Pulmonary artery endothelial cell (primary cell): ENCODE data around the gene LAG3. TPM values are rescaled to one million over a fixed set of nuclear protein-coding genes. Genes with fewer than 3 reads are reported as not detected.

Experiments used
- DNase-seq: peaks from one replicate; pipeline ENCODE4 v3.0.0-alpha.2; 2011; ENCODE audit warnings: low read depth, low spot score
- total RNA-seq: library from RNA; depleted of rRNA; stranded (reverse); fragments of >200 nt; gene quantifications from 2 replicates; pipeline ENCODE4 v1.2.3, GENCODE V29; 2014

Gene LAG3
- total RNA-seq, 1 donor from 2014 or later: 0.13 TPM

DNA sequence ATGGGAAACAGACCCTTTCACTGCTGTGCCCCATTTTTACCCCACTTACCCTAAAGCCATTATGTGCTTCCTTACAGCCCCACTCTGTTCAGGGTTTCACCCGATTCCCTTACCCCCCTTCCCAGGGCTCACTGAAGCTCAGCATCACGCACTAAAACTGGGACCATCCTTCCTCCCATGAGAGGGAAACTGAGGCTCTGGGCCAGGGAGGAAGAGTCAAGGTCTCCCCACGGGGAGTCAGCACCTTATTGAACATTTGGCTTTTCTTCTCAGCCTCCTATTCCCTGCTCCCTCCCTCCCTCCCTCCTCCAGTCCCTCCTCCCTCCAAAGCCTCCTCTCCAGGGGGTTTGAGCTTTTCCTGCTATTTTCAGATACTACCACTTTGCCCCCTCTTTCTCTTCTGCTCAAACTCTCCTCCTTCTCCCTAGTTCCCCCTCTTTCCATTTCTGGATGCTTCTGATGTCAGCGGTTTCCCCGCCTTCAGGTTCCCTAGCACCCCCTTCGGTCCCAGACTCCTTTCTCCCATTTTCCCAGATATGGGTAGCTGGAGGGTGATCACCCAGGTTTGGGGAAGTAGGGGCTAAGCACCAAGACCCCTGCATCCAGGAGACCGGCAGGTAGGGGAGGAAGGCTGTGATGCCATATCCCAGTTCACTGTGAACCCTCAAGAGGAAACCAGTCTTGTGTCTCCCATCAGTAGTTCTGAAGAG is 50.3 kb downstream of the LAG3 start:
- DNase-seq: no peak

DNA sequence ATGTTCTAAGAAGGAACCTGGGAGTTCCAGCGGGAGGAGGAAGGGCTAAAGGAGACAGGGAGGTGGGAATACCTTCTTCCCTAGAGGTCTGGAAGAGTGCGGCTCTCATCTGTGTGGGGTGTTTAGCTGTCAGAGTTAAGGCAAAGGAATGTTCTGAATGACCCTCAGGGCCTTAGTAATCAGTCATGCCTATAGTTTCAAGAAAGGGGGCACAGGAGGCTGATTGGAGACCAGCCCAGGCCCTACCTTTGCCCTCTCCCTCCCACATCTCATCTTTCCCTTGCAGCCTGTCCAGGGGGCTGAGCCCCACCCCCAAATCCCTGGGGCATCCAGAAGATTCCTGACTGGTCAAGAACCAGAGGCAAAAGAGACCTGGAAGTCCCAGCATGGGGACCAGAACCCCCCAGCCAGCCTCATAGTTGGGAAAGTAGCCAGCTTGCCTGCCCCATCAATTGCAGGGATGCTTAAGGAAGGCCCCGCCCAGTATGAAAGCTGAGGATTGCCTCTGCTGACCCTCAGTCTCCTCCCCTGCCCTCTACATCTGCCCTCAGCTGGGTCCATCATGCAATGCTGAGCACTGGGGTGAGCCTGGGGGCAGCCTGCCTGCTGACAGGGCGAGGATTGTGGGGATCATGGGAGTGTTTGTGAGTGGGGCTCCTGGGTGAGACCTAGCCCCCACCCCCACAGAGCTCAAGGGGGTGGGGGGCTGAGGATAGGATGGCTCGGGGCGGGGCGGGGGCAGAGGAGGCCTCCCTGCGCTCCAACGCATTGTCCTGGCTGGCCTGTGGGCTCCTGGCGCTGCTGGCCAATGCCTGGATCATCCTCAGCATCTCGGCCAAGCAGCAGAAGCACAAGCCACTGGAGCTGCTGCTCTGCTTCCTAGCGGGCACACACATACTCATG is 51.1 kb downstream of the LAG3 start:
- DNase-seq: no peak

DNA sequence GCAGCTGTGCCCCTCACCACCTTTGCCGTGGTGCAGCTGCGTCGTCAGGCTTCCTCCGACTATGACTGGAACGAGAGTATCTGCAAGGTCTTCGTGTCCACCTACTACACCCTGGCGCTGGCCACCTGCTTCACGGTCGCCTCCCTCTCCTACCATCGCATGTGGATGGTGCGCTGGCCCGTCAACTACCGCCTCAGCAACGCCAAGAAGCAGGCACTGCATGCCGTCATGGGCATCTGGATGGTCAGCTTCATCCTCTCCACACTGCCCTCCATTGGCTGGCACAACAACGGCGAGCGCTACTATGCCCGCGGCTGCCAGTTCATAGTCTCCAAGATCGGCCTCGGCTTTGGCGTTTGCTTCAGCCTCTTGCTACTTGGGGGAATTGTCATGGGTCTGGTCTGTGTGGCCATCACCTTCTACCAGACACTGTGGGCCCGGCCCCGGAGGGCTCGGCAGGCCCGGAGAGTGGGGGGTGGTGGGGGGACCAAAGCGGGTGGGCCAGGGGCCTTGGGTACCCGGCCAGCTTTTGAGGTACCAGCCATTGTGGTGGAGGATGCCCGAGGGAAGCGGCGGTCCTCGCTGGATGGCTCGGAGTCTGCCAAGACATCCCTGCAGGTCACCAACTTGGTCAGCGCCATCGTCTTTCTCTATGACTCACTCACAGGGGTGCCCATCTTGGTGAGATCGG is 51.9 kb downstream of the LAG3 start:
- DNase-seq: no peak

DNA sequence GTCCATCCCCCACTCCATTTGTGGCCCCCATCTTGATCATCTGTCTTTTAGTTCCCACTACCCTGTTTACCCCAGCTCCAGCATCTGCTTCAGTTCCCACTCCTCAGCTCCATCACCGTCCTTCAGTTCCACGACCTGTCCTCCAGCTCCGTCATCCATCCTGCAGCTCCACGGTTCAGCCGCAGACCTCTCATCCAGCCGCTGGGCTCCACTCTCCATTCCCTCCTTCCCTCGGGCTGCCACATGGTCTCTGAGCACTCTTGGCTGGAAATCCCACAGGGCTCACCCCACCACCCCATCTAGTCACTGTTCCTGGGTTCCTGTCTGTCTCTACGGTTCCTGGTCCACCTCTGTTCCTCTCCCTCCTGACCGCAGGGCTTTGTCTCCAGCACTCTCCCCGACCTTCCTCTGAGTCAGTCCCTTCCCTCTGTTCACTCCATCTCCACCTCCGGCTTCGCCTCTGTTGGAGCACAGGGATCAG is 52.6 kb downstream of the LAG3 start:
- DNase-seq: no peak

DNA sequence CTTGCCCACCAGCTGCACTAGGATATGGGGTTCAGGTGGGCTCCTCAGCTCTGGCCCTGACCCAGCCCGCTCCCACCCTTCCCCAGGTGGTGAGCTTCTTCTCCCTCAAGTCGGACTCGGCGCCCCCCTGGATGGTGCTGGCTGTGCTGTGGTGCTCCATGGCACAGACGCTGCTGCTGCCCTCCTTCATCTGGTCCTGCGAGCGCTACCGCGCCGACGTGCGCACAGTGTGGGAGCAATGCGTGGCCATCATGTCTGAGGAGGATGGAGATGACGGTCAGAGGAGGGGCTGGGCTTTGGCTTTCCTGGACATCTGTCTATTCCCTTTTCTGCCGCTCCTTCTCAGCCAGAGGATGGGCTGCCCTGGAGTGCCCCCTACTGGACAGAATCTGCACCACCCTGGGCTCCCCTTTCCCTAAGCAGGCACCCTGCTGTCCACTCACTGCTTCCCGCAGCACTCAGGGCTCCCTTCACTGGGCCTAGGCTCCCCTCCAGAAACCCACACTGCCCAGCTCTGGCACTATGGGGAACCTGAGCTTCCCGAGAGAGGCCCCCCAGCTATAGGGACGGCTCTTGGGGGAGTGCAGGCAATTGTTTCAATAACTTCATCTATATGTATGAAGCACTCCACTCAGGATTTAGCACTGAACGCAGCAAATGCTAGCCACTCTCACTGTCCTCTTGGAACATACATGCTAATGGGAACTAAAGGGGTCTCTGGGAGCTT is 53.2 kb downstream of the LAG3 start:
- peak; percentile 33 for DNase-seq

DNA sequence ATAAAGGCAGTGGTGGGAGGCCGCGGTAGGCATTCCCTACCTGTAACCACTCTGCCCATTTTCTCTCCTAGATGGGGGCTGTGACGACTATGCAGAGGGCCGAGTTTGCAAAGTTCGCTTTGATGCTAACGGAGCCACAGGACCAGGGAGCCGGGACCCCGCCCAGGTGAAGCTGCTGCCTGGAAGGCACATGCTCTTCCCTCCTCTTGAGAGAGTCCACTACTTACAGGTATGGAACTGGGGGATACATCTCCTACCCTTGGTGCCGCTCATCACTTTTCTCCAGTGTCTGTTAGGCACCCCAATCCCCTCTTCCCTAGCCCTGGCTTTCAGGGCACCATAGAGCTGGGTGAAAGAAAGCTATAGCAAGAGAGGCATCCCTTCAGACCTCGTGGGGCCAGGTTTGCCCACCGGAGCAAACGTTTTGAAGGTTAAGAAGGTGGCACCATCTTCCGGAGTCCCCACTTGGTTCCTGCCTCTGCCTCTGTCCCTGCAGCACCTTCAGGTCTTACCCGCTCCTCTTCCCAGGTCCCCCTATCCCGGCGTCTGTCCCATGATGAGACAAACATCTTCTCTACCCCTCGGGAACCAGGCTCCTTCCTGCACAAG is 53.9 kb downstream of the LAG3 start:
- no peak for DNase-seq

DNA sequence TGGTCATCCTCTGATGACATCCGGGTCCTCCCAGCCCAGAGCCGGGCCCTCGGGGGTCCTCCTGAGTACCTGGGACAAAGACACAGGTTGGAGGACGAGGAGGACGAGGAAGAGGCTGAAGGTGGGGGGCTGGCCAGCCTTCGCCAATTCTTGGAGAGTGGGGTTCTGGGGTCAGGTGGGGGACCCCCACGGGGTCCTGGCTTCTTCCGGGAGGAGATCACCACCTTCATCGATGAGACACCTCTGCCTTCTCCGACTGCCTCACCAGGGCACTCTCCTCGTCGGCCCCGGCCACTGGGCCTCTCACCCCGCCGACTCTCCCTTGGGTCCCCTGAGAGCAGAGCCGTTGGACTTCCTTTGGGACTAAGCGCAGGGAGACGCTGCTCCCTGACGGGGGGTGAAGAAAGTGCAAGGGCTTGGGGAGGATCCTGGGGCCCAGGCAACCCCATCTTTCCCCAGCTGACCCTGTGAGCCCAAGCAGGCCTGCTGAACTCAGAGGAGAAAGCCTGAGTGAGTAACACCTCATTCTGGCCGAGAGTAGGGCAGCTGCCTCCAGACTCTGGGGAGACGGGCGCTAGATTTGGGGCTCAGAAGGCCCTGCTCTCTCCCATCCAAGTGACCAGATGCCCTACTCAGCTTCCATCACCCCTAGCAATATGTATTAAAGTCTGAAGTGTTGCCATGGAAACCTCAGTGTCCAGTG is 54.6 kb downstream of the LAG3 start:
- no peak for DNase-seq

DNA sequence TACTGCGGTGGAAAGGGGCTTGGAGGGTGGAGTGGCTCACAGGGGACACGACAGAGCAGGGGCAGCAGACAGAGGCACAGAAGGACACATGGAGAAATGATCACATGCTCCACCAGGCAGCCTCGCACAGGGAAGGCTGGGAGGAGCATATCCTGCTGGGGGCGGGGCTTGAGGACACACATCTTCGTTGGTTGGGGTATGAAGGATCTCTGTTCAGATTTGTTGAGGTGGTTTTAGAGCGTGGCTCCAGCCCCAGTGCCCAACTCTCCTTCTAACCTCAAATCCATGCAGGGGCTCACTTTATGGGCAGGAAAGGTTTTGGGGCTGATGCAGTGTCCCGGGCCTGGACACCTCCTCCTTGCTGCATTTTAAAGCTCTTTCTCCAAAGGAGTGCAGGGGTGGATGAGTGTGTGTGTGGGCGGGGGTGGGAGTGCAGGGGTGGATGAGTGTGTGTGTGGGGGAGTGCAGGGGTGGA is 55.2 kb downstream of the LAG3 start:
- DNase-seq: no peak

Other genes starting within 250 kb of the LAG3 start
- gene GAPDH, start 238.0 kb upstream of the LAG3 start, total RNA-seq: 6,666 and 8,207 TPM in 2 replicates
- 8.3 and 9.0 TPM in 2 replicates for gene IFFO1, start 216.5 kb upstream of the LAG3 start, total RNA-seq
- 20.7 and 30.5 TPM in 2 replicates for gene NOP2, start 204.2 kb upstream of the LAG3 start, total RNA-seq
- gene CHD4, start 165.1 kb upstream of the LAG3 start, total RNA-seq: 205 and 216 TPM in 2 replicates
- gene LPAR5, start 136.6 kb upstream of the LAG3 start, total RNA-seq: 0.04 and 0.07 TPM in 2 replicates
- 0.11 and 0.26 TPM in 2 replicates for gene ACRBP, start 125.1 kb upstream of the LAG3 start, total RNA-seq
- 26.0 and 31.9 TPM in 2 replicates for gene ING4, start 109.4 kb upstream of the LAG3 start, total RNA-seq
- gene ZNF384, start 83.1 kb upstream of the LAG3 start, total RNA-seq: 9.5 and 12.0 TPM in 2 replicates
- not detected in 2 replicates for gene PIANP, start 71.7 kb upstream of the LAG3 start, total RNA-seq
- gene COPS7A, start 48.5 kb upstream of the LAG3 start, total RNA-seq: 54.8 and 71.4 TPM in 2 replicates
- gene MLF2, start 19.4 kb upstream of the LAG3 start, total RNA-seq: 56.9 and 94.9 TPM in 2 replicates
- 45.2 and 61.3 TPM in 2 replicates for gene PTMS, start 6.2 kb upstream of the LAG3 start, total RNA-seq
- gene CD4, start 17.0 kb downstream of the LAG3 start, total RNA-seq: 0.07 TPM in 1 of 2 replicates, not detected in the other
- gene GPR162, start 49.3 kb downstream of the LAG3 start, total RNA-seq: 9.0 and 13.5 TPM in 2 replicates
- gene P3H3, start 55.9 kb downstream of the LAG3 start, total RNA-seq: 66.5 and 83.1 TPM in 2 replicates
- 0.79 and 1.4 TPM in 2 replicates for gene GNB3, start 68.4 kb downstream of the LAG3 start, total RNA-seq
- gene CDCA3, start 78.8 kb downstream of the LAG3 start, total RNA-seq: 11.0 and 27.2 TPM in 2 replicates
- gene USP5, start 79.6 kb downstream of the LAG3 start, total RNA-seq: 105 and 132 TPM in 2 replicates
- gene TPI1, start 95.0 kb downstream of the LAG3 start, total RNA-seq: 941 and 1,374 TPM in 2 replicates
- 3.1 and 5.8 TPM in 2 replicates for gene SPSB2, start 100.8 kb downstream of the LAG3 start, total RNA-seq
- 4.4 TPM in 2 replicates for gene LRRC23, start 132.3 kb downstream of the LAG3 start, total RNA-seq
- 8.8 and 12.6 TPM in 2 replicates for gene ENO2, start 142.1 kb downstream of the LAG3 start, total RNA-seq
- 6.1 and 6.7 TPM in 2 replicates for gene ATN1, start 155.4 kb downstream of the LAG3 start, total RNA-seq
- gene RNU7-1, start 171.3 kb downstream of the LAG3 start, total RNA-seq: not detected in 2 replicates
- gene C12orf57, start 171.5 kb downstream of the LAG3 start, total RNA-seq: 68.2 and 84.6 TPM in 2 replicates
- gene PTPN6, start 178.8 kb downstream of the LAG3 start, total RNA-seq: 0.13 and 0.60 TPM in 2 replicates
- 182 and 215 TPM in 2 replicates for gene PHB2, start 198.1 kb downstream of the LAG3 start, total RNA-seq
- 47.9 and 85.6 TPM in 2 replicates for gene EMG1, start 198.4 kb downstream of the LAG3 start, total RNA-seq
- gene LPCAT3, start 246.0 kb downstream of the LAG3 start, total RNA-seq: 5.2 and 8.6 TPM in 2 replicates